HepG2 (cell line): ENCODE data around the gene ZMIZ1. TPM values are rescaled to one million over a fixed set of nuclear protein-coding genes. Genes with fewer than 3 reads are reported as not detected.

ENCODE experiments used
- EEA1 ChIP-seq: sonication (generic); formaldehyde crosslinking; IDR thresholded peaks from 2 replicates; pipeline ENCODE4 v1.5.1; 2020; ENCODE audit warnings: mild to moderate bottlenecking, missing genetic modification reagents, borderline replicate concordance
- FIP1L1 ChIP-seq: fragments of 200-400 bp; formaldehyde crosslinking; IDR thresholded peaks from 2 replicates; pipeline ENCODE4 v1.6.1; 2018; ENCODE audit warnings: low read depth, mild to moderate bottlenecking, low read length, moderate library complexity, borderline replicate concordance; ENCODE audit not compliant: insufficient read depth
- FOXP1 ChIP-seq, 2 experiments: fragments of 450-650 bp in 1 of 2; IDR thresholded peaks; 2 replicates each; pipeline ENCODE4 v1.6.1; 2017 to 2018; ENCODE audit warnings: antibody characterized with exemption in 1 of 2
- KAT8 ChIP-seq: IDR thresholded peaks from 2 replicates; pipeline ENCODE4 v1.6.1; 2016; ENCODE audit warnings: missing genetic modification reagents, missing compliant biosample characterization
- MTF2 ChIP-seq: sonication (generic); formaldehyde crosslinking; IDR thresholded peaks from 2 replicates; pipeline ENCODE4 v1.5.0; 2020; ENCODE audit warnings: missing genetic modification reagents, borderline replicate concordance
- NCOR1 ChIP-seq: fragments of 200-600 bp; sonication (generic); IDR thresholded peaks from 2 replicates; pipeline ENCODE4 v1.7.0; 2017; ENCODE audit warnings: antibody characterized with exemption, low read length, borderline replicate concordance
- RBFOX2 ChIP-seq: fragments of 200-400 bp; formaldehyde crosslinking; IDR thresholded peaks from 2 replicates; pipeline ENCODE4 v1.6.1; 2017; ENCODE audit warnings: low read depth, mild to moderate bottlenecking, low read length
- SAP130 ChIP-seq: IDR thresholded peaks from 2 replicates; pipeline ENCODE4 v1.6.1; 2016; ENCODE audit warnings: low read depth
- SOX5 ChIP-seq: IDR thresholded peaks from 2 replicates; pipeline ENCODE4 v1.6.1; 2016; ENCODE audit warnings: borderline replicate concordance
- SP4 ChIP-seq: sonication (generic); formaldehyde crosslinking; IDR thresholded peaks from 2 replicates; pipeline ENCODE4 v1.8.1; 2023; ENCODE audit warnings: mild to moderate bottlenecking, missing genetic modification reagents
- TSC22D2 ChIP-seq: sonication (generic); formaldehyde crosslinking; IDR thresholded peaks from 2 replicates; pipeline ENCODE4 v1.5.1; 2020; ENCODE audit warnings: missing genetic modification reagents, mild to moderate bottlenecking, borderline replicate concordance
- WIZ ChIP-seq: sonication (generic); formaldehyde crosslinking; IDR thresholded peaks from 2 replicates; pipeline ENCODE4 v1.5.1; 2020; ENCODE audit warnings: mild to moderate bottlenecking, missing genetic modification reagents
- ZNF33A ChIP-seq: sonication (generic); formaldehyde crosslinking; IDR thresholded peaks from 2 replicates; pipeline ENCODE4 v1.5.1; 2020; ENCODE audit warnings: missing genetic modification reagents, mild to moderate bottlenecking, moderate library complexity, borderline replicate concordance
- ZNF33B ChIP-seq: sonication (generic); formaldehyde crosslinking; IDR thresholded peaks from 2 replicates; pipeline ENCODE4 v1.5.1; 2020; ENCODE audit warnings: mild to moderate bottlenecking, missing genetic modification reagents
- ZNF383 ChIP-seq: sonication (generic); formaldehyde crosslinking; IDR thresholded peaks from 2 replicates; pipeline ENCODE4 v1.4.0; 2020; ENCODE audit warnings: missing genetic modification reagents, mild to moderate bottlenecking, borderline replicate concordance
- ZNF543 ChIP-seq: sonication (generic); formaldehyde crosslinking; IDR thresholded peaks from 2 replicates; pipeline ENCODE4 v1.4.0; 2020; ENCODE audit warnings: mild to moderate bottlenecking, missing genetic modification reagents
- ZNF776 ChIP-seq: sonication (generic); formaldehyde crosslinking; IDR thresholded peaks from 2 replicates; pipeline ENCODE4 v1.4.0; 2020; ENCODE audit warnings: mild to moderate bottlenecking, missing genetic modification reagents
- ZNF878 ChIP-seq: sonication (generic); formaldehyde crosslinking; IDR thresholded peaks from 2 replicates; pipeline ENCODE4 v1.8.1; 2023; ENCODE audit warnings: mild to moderate bottlenecking, missing genetic modification reagents, moderate library complexity
- polyA plus RNA-seq, 8 experiments: library from polyadenylated mRNA; depleted of rRNA in 3 of 8; stranded (reverse) in 7 of 8; unstranded in 1 of 8; fragments of >200 nt; fragmentation: Illumina TruSeq in 4 of 8; extraction: Trizol in 4 of 8; gene quantifications; 2 replicates each; pipeline versions ENCODE4 v1.2.1 to v1.2.3, GENCODE V29; 2011 to 2016; ENCODE audit warnings: low read depth in 4 of 8, missing spikeins in 1 of 8, mixed read lengths in 1 of 8; ENCODE audit not compliant: insufficient read depth in 1 of 8
- total RNA-seq, 5 experiments: library from RNA; depleted of rRNA; stranded (reverse); fragments of >200 nt; fragmentation: Illumina TruSeq; extraction: Trizol; gene quantifications; 2 replicates each; pipeline ENCODE4 v1.2.3, GENCODE V29; 2016; ENCODE audit warnings: low read depth in 1 of 5
- TF ChIP-seq, protein P1 (sequence below): IDR thresholded peaks from 2 replicates; pipeline ENCODE4 v1.6.1; 2012; ENCODE audit warnings: low read length, improper control_type of control experiment
- TF ChIP-seq, protein P2 (sequence below): IDR thresholded peaks from 2 replicates; pipeline ENCODE4 v1.6.1; 2018; ENCODE audit warnings: missing genetic modification reagents, mild to moderate bottlenecking, missing compliant biosample characterization
- TF ChIP-seq, protein P3 (sequence below): sonication (generic); formaldehyde crosslinking; IDR thresholded peaks from 2 replicates; pipeline ENCODE4 v1.8.1; 2023; ENCODE audit warnings: mild to moderate bottlenecking, moderate library complexity, missing genetic modification reagents
- TF ChIP-seq, protein P4 (sequence below): sonication (generic); formaldehyde crosslinking; IDR thresholded peaks from 2 replicates; pipeline ENCODE4 v1.4.0; 2020; ENCODE audit warnings: missing genetic modification reagents; ENCODE audit errors: not compliant biosample characterization

Gene ZMIZ1
- total and polyA plus RNA-seq, 2 of the 13 experiments (the other 11 are each of a cell fraction or from before 2014, with no cell fraction given): 5.3 to 10.2 TPM

DNA sequence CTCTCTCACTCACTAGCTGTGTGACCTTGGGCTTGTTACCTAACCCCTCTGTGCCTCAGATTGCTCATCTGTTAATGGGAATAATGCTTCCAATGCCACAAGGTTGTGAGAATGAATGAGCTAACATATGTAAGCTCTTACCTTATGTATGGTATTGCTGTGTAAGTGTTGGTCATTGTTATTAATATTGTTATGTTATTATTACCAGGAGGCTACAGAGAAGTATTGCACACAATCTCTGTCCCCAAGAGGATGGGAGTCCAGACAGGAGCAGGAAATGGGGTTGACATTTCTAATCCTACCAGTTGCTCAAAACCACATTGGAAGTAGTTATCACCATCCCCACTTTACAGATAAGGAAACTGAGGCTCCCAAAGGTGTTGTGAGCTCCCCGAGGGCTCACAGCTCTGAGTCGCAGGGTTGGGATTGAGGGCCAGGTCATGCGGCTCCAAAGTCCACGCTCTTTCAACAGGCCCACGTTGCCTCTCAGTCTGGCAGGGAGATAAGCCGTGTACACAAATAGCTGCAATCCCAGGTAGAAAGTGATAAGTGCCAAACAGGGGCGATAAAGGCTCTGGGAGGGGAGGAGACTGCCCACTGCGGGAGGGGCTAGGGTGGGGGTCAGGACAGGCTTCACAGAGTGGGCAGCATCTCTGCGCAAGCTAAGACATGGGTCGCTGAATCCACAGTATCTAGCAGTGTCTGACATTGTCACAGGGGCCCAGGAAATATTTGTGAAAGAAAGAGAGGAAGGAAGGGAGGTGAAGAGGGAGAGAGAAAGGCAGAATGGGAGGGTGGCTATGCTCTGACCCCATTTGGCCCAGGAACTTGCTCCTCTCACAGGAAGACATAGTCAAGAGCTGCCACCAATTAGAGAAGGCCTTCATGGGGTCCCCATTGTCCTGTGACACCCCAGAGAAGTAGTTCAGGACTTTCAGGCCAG lies 9.6 kb upstream of the ZMIZ1 start (continued):
- TF ChIP-seq, protein P1, sequence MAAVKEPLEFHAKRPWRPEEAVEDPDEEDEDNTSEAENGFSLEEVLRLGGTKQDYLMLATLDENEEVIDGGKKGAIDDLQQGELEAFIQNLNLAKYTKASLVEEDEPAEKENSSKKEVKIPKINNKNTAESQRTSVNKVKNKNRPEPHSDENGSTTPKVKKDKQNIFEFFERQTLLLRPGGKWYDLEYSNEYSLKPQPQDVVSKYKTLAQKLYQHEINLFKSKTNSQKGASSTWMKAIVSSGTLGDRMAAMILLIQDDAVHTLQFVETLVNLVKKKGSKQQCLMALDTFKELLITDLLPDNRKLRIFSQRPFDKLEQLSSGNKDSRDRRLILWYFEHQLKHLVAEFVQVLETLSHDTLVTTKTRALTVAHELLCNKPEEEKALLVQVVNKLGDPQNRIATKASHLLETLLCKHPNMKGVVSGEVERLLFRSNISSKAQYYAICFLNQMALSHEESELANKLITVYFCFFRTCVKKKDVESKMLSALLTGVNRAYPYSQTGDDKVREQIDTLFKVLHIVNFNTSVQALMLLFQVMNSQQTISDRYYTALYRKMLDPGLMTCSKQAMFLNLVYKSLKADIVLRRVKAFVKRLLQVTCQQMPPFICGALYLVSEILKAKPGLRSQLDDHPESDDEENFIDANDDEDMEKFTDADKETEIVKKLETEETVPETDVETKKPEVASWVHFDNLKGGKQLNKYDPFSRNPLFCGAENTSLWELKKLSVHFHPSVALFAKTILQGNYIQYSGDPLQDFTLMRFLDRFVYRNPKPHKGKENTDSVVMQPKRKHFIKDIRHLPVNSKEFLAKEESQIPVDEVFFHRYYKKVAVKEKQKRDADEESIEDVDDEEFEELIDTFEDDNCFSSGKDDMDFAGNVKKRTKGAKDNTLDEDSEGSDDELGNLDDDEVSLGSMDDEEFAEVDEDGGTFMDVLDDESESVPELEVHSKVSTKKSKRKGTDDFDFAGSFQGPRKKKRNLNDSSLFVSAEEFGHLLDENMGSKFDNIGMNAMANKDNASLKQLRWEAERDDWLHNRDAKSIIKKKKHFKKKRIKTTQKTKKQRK: no peak
- TF ChIP-seq ZNF543: peak; percentile 69
- no peak for TF ChIP-seq MTF2 (CRISPR knock-in tag)
- 0 out of 2 replicates have a peak, but pooled peaks have one; percentile 57 for TF ChIP-seq FOXP1 (IDR thresholded peaks at IDR 0.05)
- TF ChIP-seq FOXP1 (CRISPR knock-in tag; IDR thresholded peaks at IDR 0.05): peak; percentile 95
- TF ChIP-seq, protein P2, sequence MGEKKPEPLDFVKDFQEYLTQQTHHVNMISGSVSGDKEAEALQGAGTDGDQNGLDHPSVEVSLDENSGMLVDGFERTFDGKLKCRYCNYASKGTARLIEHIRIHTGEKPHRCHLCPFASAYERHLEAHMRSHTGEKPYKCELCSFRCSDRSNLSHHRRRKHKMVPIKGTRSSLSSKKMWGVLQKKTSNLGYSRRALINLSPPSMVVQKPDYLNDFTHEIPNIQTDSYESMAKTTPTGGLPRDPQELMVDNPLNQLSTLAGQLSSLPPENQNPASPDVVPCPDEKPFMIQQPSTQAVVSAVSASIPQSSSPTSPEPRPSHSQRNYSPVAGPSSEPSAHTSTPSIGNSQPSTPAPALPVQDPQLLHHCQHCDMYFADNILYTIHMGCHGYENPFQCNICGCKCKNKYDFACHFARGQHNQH: peak; percentile 79; the same call in 1 of the 2 replicates
- no peak for TF ChIP-seq ZNF33A (CRISPR knock-in tag)
- TF ChIP-seq TSC22D2 (CRISPR knock-in tag): no peak; the same call in 1 of the 2 replicates
- TF ChIP-seq ZNF33B (CRISPR knock-in tag): peak; percentile 55; the same call in 1 of the 2 replicates
- no peak for TF ChIP-seq EEA1 (CRISPR knock-in tag)
- 0 out of 2 replicates have a peak, but pooled peaks have one; percentile 53 for TF ChIP-seq KAT8 (CRISPR knock-in tag)
- TF ChIP-seq, protein P3, sequence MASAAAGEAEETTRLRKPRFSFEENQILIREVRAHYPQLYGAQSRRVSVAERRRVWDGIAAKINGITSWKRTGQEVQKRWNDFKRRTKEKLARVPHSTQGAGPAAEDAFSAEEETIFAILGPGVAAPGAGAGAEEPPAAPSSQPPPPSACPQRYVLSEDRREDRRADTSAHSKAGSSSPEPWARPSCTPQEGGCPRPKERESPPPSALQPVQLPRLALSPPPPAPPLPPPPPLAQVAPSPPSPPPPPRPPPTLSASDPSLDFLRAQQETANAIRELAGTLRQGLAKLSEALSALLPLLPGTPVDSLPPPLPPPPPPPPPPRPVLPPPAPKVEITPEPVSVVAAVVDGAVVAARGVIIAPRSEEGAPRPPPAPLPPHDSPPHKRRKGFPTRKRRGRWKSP: peak; percentile 58; the same call in 1 of the 2 replicates
- no peak for TF ChIP-seq FIP1L1
- TF ChIP-seq WIZ: 0 out of 2 replicates have a peak, but pooled peaks have one; percentile 48
- TF ChIP-seq SP4 (CRISPR knock-in tag): no peak
- peak; percentile 88 for TF ChIP-seq SOX5 (CRISPR knock-in tag)
- 0 out of 2 replicates have a peak, but pooled peaks have one; percentile 36 for TF ChIP-seq ZNF878 (CRISPR knock-in tag)
- TF ChIP-seq ZNF383 (CRISPR knock-in tag): no peak
- peak; percentile 94 for TF ChIP-seq NCOR1
- peak; percentile 88 for TF ChIP-seq SAP130 (CRISPR knock-in tag)
- no peak for TF ChIP-seq ZNF776 (CRISPR knock-in tag)
- TF ChIP-seq RBFOX2: no peak
- TF ChIP-seq, protein P4, sequence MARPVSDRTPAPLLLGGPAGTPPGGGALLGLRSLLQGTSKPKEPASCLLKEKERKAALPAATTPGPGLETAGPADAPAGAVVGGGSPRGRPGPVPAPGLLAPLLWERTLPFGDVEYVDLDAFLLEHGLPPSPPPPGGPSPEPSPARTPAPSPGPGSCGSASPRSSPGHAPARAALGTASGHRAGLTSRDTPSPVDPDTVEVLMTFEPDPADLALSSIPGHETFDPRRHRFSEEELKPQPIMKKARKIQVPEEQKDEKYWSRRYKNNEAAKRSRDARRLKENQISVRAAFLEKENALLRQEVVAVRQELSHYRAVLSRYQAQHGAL (CRISPR knock-in tag): no peak
